NT2/D1 (cell line): ENCODE measurements around the gene RAB31.

Experiments used
- DNase-seq: peaks from one replicate; pipeline ENCODE4 v3.0.0-alpha.2; 2011; ENCODE audit warnings: low read depth, low spot score
- H3K27me3 ChIP-seq: 2 replicates; pipeline ENCODE4 v1.6.0; 2011; ENCODE audit warnings: mild to moderate bottlenecking; ENCODE audit not compliant: insufficient read length, insufficient read depth
- H3K36me3 ChIP-seq: 2 replicates; pipeline ENCODE4 v1.6.1; 2011; ENCODE audit warnings: mild to moderate bottlenecking, low read length, mixed read lengths; ENCODE audit not compliant: insufficient read depth, insufficient read length
- H3K4me1 ChIP-seq: 2 replicates; pipeline ENCODE4 v1.5.1; 2011; ENCODE audit not compliant: insufficient read depth, insufficient read length
- H3K4me3 ChIP-seq: 2 replicates; pipeline ENCODE4 v1.5.1; 2011; ENCODE audit warnings: low read depth; ENCODE audit not compliant: insufficient read length
- H3K9ac ChIP-seq: 2 replicates; pipeline ENCODE4 v1.6.0; 2011; ENCODE audit warnings: low read depth; ENCODE audit not compliant: insufficient read length
- H3K9me3 ChIP-seq: 2 replicates; pipeline ENCODE4 v1.5.1; 2011; ENCODE audit warnings: mild to moderate bottlenecking, low read length; ENCODE audit not compliant: insufficient read depth
- SUZ12 ChIP-seq: IDR thresholded peaks from 2 replicates; pipeline ENCODE4 v1.6.1; 2011; ENCODE audit not compliant: insufficient read length, insufficient read depth; ENCODE audit errors: extremely low read depth
- YY1 ChIP-seq: IDR thresholded peaks from 2 replicates; pipeline ENCODE4 v1.6.1; 2011; ENCODE audit not compliant: insufficient read length, insufficient read depth
- ZNF274 ChIP-seq: IDR thresholded peaks from 2 replicates; pipeline ENCODE4 v1.6.1; 2011; ENCODE audit warnings: mild to moderate bottlenecking, low read depth, low read length

The RAB31 gene

DNA sequence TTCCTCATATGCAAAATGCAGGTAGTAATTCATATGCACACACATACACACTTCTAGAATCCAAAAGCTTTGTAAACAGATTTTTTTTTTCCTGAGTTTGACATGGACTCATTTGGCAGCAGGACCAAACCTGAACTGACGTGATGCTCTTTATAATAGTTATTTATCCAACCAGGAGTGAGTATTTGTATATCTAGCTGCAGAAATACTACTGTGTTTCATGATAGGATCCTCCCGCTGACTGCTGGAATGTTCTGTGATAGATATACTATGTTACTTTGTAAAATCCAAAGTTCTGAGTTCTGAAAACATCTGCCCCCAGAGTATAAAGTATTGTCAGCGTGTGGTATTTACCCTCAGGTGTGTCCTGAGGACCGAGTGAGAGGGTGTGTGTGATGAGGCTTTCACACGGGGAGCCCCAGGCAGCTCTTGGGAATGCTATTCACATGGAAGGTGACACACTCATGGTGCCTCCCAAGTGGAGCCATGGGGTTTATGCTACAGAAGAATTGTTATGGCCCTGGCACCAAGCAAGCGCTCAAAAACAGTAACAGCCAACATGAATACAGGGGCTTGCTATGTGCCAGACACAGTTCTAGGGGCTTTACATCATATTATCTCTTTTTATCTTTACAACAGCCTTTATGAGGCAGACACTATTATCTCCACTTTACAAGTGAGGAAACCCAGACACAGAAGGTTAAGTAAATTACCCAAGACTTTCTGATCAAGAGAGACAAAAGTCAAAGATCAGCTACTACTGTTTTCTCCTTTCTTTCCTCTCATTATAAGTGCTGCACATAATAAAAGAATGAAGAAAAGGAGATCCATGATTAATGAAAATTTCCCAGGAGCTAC, 161.0 kb downstream of the RAB31 start:
- H3K27me3 ChIP-seq, result no peaks in the 10 kb centered on the region
- H3K4me3 ChIP-seq, result no peak overlapping the region
- no peaks in the 10 kb centered on the region for H3K9me3 ChIP-seq
- no peaks in the 10 kb centered on the region for H3K36me3 ChIP-seq
- TF ChIP-seq YY1, result no peak
- TF ChIP-seq SUZ12, result no peak
- no peak for TF ChIP-seq ZNF274
- DNase-seq, result no peak
- H3K9ac ChIP-seq, result no peak overlapping the region
- no peaks in the 10 kb centered on the region for H3K4me1 ChIP-seq

DNA sequence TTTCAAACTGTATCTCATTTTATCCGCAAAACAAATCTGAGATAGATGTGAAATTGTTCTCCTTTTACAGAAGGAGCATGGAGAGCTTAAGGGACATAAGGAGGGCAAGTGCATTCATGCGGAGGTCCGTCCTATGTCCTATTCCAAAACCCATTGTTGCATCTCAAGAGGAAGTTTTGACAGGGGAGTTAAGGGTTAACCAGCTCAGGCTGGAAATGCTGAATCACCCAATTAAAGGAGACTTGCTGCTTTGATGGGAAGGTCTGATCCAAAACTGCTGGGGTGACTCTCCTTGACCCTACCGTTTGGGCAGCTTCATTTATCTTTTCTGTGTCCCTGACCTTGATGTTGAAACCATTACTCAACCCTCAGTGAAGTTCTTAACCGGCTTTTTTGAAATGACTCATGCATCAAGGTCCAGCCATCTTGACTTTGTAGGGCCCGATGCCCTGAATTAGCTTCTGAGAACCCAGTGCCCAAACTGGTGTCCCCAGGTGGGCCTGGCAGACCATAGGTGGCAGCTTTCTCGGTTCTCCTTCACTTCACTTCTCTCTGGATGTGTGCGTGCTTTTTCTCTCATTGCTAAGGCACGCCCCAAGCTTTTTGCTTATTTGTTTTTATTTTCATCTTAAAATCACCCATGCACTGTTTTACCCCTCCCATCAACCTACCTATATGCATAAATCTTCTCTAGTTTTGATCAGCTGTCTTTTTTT, 161.8 kb downstream of the RAB31 start:
- no peak overlapping the region for H3K4me3 ChIP-seq
- no peak for DNase-seq

DNA sequence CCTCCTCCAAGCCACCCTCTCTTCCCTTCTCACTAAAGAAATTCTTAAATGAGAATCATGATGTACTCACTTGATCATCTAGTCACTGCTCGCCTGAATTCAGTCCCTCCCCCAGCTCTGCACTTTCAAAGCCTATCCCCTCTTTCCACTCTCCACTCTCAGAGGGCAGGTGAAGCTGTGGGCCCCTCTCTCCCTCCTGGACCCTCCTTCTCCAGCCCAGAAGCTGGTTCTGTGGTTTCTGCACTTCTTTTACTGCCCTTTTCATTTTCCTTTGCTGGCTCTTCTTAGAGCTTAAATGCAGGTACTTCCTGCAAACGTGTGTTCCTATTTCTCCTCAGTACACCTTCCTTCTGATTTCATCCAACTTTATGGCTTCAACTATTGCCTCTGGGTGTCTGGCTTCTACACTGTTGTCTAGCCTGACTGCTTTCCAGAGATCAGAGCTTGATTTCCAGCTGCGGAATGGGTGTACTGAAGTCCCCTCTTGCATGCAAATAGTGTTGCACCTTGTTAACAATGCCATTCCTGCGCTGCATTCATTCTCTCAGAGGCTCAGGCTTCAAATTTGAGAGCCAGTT, 162.4 kb downstream of the RAB31 start:
- no peak overlapping the region for H3K4me3 ChIP-seq
- no peaks in the 10 kb centered on the region for H3K9me3 ChIP-seq
- H3K9ac ChIP-seq, result no peak overlapping the region
- no peak for TF ChIP-seq YY1
- no peak for TF ChIP-seq SUZ12
- no peak for TF ChIP-seq ZNF274
- no peaks in the 10 kb centered on the region for H3K4me1 ChIP-seq
- H3K27me3 ChIP-seq, result no peaks in the 10 kb centered on the region
- no peak for DNase-seq
- H3K36me3 ChIP-seq, result no peaks in the 10 kb centered on the region

More for the DNA sequence above, 161.8 kb downstream of the RAB31 start:
- H3K27me3 ChIP-seq, result no peaks in the 10 kb centered on the region
- H3K4me1 ChIP-seq, result no peaks in the 10 kb centered on the region
- TF ChIP-seq ZNF274 (no peak), YY1 (no peak), SUZ12 (no peak)
- no peaks in the 10 kb centered on the region for H3K9me3 ChIP-seq
- H3K9ac ChIP-seq, result no peak overlapping the region
- H3K36me3 ChIP-seq, result no peaks in the 10 kb centered on the region

DNA sequence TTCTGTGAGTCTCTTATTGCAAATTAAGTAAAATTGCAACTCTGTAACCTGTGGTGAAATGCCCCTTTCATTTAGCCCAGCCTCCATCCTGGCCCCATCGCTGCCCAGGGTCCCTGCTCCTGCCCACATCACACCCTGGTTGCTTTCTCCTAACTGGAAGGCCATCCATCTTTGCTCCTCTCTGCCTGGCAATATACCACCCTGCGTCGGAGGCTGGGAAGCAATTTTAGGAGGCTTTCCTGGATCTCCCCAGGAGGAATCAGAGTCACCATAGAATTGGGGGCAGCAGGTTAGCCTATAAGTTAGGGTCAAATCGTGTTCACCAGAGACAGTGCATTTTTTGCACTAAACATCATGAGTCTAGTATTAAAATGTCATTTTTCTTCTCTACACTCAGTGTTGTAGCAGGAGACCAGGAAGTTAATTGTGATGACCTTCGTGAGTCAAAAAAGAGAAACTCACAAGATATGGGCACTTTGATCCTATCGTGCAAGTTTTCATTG, 163.2 kb downstream of the RAB31 start:
- DNase-seq, result no peak
- H3K9ac ChIP-seq, result no peak overlapping the region
- no peak overlapping the region for H3K4me3 ChIP-seq
- no peaks in the 10 kb centered on the region for H3K36me3 ChIP-seq
- H3K27me3 ChIP-seq, result no peaks in the 10 kb centered on the region
- H3K9me3 ChIP-seq, result no peaks in the 10 kb centered on the region
- TF ChIP-seq SUZ12 (no peak), YY1 (no peak), ZNF274 (no peak)
- no peaks in the 10 kb centered on the region for H3K4me1 ChIP-seq

DNA sequence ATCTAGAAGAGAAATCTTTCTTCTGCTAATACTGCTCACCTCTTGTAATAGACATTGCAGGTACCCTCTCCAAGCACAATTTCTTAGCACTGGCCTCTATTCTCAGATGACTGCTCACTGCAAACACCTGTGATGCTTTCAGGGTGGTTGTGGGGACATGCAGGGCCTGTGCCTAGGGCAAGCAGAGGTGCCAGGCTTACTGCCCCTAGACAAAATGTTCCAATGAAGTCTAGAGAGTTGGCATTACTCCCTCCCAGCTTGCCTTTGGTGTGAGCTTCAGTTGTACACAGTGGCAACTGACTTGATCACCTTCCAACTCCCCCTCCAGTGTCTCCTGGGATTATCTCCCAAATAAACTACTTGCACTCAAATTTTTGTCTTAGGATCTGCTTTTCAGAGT, 164.7 kb downstream of the RAB31 start:
- Histone ChIP-seq H3K4me3 (no peak overlapping the region), H3K4me1 (no peaks in the 10 kb centered on the region), H3K9me3 (no peaks in the 10 kb centered on the region), H3K9ac (no peak overlapping the region), H3K27me3 (no peaks in the 10 kb centered on the region), H3K36me3 (no peaks in the 10 kb centered on the region)
- DNase-seq, result no peak
- TF ChIP-seq ZNF274 (no peak), SUZ12 (no peak), YY1 (no peak)

DNA sequence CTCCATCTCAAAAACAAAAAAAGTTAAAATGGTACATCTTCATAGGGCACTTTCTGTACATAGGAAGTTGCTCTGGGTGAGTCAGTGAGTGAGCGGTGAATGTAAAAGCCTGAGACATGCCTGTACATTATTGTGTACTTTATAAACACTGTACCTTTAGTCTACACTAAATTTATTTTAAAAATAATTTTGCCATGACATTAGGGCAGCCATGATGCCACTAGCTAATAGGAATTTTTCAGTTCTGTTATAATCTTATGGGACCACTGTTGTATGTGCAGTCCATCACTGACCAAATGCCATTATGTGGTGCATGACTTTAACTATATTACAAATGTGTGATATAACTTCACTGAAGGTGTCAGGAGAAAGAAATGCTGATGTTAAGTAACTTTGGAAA, 166.6 kb downstream of the RAB31 start:
- H3K9me3 ChIP-seq, result no peaks in the 10 kb centered on the region
- no peak for TF ChIP-seq ZNF274
- TF ChIP-seq SUZ12, result no peak
- TF ChIP-seq YY1, result no peak
- no peaks in the 10 kb centered on the region for H3K4me1 ChIP-seq
- no peak overlapping the region for H3K9ac ChIP-seq
- DNase-seq, result no peak
- H3K36me3 ChIP-seq, result no peaks in the 10 kb centered on the region
- H3K27me3 ChIP-seq, result no peaks in the 10 kb centered on the region
- H3K4me3 ChIP-seq, result no peak overlapping the region

DNA sequence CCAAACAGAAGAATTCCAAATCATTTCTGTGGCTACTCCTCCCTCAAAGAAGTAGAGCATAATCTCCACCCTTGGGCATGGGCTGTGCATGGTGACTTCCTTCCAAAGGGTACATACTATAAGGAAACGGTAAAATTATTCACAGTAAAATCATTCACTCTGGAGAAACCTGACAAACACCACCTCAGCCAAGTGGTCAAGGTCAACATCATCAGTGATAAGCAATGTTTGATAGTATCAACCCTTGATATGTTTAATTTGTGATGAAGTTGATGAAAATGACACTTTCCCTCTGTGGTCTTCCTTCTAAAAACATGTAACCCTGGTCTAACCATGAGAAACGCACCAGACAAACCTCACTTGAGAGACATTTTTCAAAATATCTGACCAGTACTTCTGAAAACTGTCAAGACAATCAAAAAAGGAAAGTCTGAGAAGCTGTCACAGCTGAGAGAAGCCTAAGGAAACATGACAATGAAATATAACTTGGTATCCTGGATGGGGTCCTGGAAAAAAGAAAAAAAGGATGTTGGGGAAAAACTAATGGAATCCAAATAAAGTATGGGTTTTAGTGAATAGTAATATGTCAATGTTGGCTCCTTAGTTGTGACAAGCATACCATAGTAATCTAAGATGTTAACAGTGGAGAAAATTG, 168.2 kb downstream of the RAB31 start:
- DNase-seq, result no peak
- Histone ChIP-seq H3K4me1 (no peaks in the 10 kb centered on the region), H3K36me3 (no peaks in the 10 kb centered on the region), H3K9ac (no peak overlapping the region), H3K27me3 (no peaks in the 10 kb centered on the region), H3K4me3 (no peak overlapping the region), H3K9me3 (no peaks in the 10 kb centered on the region)
- TF ChIP-seq ZNF274 (no peak), SUZ12 (no peak)
